Measurements from ENCODE around the gene RNH1.

The RNH1 gene

GRCh38 chr11:497565-498296, 9.3 kb downstream of the RNH1 start:
- DNase-seq = no peak

DNA sequence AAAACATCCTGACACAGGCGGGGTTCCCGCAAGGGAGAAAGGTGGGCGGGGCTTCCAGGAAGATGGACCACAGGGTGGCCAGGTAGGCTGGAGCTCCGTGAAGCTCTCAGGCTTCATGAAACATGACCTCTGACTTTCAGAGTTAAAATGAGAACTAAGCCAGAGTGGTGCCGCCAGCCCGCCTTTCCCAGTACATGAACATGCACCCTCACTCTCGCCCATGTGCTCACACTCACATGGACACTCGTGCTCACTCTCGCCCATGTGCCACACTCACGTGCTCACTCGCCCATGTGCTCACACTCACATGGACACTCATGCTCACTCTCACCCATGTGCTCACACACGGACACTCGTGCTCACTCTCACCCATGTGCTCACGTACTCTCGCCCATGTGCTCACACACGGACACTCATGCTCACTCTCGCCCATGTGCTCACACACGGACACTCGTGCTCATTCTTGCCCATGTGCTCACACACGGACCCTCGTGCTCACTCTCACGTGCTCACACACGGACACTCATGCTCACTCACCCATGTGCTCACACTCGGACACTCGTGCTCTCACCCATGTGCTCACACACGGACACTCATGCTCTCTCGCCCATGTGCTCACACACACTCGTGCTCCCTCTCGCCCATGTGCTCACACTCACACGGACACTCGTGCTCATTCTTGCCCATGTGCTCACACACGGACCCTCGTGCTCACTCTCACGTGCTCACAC, 10.0 kb downstream of the RNH1 start:
- DNase-seq = no peak

DNA sequence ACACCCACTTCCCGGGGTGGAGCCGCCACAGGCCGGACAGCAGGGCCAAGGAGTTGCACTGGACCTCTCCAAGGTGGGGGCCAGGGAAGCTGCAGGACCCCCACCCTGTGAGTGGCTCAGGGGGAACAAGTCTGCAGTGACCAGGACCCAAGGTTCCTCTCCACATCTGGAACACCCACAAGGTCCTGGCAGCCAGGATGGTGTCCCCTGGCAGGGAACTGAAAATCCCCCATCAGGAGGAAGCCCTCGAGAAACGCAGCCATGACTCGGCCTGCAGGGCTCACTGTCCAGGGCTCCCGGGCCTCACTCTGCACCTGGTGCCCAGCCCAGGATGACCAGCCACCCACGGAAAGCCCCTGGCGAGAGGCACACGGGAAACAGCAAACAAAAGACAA, 11.5 kb downstream of the RNH1 start:
- no peak for DNase-seq

GRCh38 chr11:494761-495536, 12.1 kb downstream of the RNH1 start:
- no peak for DNase-seq

- DNase-seq = no peak
These were observed 14.4 kb downstream of the RNH1 start for GRCh38 chr11:492427-493226.

DNA sequence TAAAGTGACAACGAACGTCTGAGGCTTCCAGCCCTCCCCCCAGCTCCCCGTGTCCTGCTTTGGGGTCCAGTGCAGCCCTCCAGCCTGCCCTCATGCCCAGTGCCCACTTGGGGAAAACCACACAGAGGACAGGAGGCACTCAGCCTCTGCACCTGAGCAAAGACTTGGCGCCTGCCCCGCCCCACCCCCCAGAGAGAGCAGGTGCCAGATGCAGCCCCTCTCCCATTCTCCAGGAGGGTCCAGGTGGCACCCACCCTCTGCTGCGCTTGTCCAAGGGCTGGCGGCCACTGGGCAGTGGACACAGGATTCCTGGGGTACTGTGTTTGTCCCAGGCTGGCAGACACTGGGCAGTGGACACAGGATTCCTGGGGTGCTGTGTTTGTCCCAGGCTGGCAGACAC, 15.7 kb downstream of the RNH1 start:
- DNase-seq = no peak

GRCh38 chr11:490930-491260, 16.1 kb downstream of the RNH1 start:
- DNase-seq = no peak

DNA sequence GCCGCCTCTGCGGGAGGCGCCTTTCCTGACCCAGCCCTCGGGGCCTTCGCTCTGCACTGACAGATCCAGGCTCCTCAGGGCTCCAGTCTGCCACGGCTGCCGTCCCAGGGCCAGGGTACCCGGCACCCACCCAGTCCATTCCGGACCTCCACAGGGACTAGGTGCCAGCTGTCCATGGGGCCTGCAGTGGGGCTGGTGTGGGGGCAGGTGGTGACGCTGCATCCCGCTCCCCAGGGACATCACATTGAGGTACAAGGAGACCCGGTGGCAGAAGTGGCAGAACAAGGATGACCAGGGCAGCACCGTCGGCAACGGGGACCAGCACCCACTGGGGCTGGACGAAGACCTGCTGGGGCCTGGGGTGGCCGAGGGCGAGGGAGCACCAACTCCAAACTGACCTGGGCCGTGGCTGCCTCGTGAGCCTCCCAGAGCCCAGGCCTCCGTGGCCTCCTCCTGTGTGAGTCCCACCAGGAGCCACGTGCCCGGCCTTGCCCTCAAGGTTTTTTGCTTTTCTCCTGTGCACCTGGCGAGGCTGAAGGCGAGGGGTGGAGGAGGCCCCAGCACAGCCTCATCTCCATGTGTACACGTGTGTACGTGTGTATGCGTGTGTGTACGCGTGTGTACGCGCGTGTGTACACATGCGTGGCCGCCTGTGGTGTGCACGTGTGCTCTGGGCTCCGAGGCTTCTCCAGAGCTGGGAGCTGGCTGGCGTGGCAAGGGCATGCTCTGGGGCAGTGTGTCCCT, 16.7 kb downstream of the RNH1 start:
- no peak for DNase-seq

DNA sequence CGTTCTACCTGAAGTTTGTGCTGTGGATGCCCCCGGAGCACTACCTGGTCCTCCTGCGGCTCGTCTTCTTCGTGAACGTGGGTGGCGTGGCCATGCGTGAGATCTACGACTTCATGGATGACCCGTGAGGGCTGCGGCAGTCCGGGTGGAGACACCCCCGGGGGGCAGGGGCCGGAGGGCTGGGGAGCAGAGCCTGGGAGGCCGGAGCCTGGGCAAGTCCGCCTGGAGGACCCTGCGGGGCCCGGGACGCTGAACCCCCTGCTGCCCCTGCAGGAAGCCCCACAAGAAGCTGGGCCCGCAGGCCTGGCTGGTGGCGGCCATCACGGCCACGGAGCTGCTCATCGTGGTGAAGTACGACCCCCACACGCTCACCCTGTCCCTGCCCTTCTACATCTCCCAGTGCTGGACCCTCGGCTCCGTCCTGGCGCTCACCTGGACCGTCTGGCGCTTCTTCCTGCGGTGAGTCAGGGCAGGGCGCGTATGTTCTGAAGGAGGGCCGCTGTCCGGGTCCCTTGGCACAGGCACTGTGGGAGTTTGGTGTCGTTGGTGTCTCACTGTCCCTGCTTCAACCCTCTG, 17.3 kb downstream of the RNH1 start:
- DNase-seq = no peak

DNA sequence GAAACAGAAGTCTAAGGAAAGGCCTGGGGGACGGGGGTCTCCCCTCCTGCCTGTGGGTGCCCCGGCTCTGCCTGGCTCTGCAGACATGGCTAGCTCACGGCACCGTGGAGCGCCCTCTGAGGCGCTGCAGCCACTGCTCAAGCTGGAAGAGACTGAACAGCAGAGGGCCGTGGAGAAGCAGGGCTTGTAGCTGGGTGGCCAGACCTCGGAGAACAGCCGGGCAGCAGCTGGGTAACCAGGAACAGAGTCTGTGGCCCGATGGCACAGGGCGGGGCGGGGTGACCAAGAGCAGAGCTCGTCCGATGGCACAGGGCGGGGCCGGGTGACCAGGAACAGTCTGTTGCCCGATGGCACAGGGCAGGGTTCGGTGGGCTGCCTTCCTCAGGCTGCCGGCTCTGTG, 18.1 kb downstream of the RNH1 start:
- DNase-seq = no peak

GRCh38 chr11:488579-488978, 18.5 kb downstream of the RNH1 start:
- DNase-seq = no peak

GRCh38 chr11:488062-488461, 19.0 kb downstream of the RNH1 start:
- DNase-seq = no peak

DNA sequence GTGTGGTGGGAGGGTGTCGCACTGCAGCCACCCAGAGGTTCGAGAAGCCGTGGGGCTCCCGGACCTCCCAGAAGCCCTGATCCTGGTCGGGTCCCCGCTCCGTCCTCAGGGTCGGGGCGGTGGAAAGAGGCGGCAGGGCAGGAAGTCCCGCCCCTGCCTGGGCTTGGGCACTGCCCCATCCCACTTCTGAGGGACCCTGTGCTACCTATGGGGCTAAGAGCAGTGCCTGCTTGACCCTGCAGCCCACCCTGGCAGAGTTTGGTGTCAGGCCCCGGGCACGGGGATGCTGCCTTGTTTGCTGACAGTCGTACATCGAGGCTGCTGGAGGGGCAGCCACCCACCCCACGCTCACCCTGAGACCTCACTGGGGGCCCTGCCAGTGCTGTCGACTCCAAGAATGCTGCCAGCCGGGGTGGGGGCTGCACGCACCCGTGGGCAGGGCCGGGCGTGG, 19.4 kb downstream of the RNH1 start:
- no peak for DNase-seq

GRCh38 chr11:486189-486588, 20.9 kb downstream of the RNH1 start:
- DNase-seq = no peak

DNA sequence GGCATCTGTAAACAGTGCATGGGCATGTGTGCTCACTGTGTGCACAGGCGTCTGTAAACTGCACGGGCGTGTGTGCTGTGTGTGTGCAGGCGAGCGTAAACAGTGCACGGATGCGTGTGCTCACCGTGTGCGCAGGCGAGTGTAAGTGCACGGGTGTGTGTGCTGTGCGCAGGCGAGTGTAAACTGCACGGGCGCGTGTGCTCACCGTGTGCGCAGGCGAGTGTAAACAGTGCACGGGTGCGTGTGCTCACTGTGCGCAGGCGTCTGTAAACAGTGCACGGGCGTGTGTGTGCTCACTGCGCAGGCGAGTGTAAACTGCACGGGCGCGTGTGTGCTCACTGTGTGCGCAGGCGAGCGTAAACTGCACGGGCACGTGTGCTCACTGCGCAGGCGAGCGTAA, 22.4 kb downstream of the RNH1 start:
- DNase-seq = no peak

- no peak for DNase-seq
These were observed 27.7 kb downstream of the RNH1 start for GRCh38 chr11:479311-479710.

DNA sequence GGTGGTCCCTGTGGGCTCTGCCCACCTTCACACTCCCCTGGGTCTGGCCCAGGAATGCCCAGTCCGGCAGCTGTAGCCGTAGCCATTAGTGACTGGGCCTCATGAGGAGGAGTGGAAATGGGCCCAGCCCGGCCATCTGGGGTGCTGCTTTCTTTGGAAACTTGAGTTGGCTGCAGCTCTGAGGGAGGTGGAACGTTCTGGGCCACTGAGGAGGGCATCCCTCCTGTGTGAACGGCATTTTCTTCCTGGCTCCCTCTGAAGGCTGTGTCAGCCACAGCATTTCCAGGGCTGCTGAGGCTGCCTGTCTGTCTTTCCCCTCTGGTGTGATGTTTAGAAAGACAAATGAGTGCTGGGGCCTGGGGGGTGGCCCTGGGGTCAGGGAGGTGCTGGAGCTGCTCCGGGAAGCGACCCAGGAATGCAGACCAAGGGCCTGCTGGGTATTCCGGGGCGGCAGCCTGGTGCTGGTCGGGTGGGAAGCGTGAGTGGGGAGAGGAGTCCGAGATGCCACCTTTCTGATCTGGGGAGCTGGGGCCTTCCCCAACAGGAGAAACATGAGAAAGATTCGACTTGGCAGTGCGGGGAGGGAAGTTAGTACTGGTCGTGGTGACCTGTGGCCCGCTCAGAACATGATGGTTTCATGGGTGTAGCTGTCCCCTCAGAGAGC, 29.9 kb downstream of the RNH1 start:
- DNase-seq = no peak

- DNase-seq = no peak
These were observed 30.6 kb downstream of the RNH1 start for GRCh38 chr11:476416-476815.

- no peak for DNase-seq
These were observed 31.1 kb downstream of the RNH1 start for GRCh38 chr11:475941-476340.

- DNase-seq = no peak
These were observed 32.0 kb downstream of the RNH1 start for GRCh38 chr11:474914-475506.

Data from DMS153 (cell line).